ENCODE measurements around the gene SRRM5.
"Not testable (repeated sequence)": the region's sequence is repeated elsewhere in the genome, so short reads cannot be mapped to it uniquely, and the experiment has no call there.

The SRRM5 gene

DNA sequence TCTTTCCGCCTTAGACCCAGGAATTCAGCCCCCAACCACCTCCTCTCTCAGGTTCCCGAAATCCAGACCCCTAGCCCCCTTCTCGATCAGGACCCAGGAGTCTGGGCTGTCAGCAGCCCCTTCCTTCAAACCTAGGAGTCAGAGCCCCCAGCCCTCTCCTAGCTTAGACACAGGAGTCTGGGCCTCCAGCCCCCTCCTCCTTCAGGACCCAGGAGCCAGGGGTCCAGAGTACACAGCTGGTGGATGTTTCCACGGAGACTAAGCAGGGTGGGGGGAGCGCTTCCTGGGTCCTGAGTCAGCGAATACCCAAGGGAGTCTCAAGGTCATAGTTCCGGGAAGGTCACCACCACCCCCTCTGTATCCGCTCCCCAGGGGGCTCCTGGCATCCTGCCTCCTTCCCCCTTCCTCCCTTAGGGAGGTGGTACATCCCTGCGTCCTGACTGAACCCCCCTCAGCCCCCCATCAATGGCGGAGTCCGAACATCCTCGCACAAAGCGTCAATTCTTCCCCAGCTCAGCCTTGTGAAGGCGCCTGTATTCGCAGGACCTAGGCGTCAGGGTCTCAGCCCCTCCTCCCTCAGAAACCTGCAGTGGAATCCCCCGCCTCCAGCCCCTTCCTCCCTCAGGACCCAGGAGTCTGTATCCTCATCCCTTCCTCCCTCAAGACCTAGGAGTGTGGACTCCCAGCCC is 23.1 kb downstream of the SRRM5 start:
- TF ChIP-seq CTCF (conservative IDR thresholded peaks at IDR 0.05; ENCODE audit: low read depth, low read length): no peak
- DNase-seq (ENCODE audit: low read depth): no peak
- H3K4me3 ChIP-seq (ENCODE audit: low read length): peak overlapping the region; percentile 51

DNA sequence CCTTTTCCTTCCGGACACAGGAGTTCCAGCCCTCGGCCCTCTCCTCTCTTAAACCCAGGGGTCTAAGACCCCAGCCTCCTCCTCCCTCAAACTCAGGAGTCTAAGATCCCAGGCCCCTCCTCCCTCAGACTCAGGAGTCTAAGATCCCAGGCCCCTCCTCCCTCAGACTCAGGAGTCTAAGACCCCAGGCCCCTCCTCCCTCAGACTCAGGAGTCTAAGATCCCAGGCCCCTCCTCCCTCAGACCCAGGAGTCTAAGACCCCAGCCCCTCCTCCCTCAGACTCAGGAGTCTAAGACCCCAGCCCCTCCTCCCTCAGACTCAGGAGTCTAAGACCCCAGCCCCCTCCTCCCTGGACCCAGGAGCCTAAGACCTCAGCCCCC is 23.7 kb downstream of the SRRM5 start:
- H3K4me3 ChIP-seq (ENCODE audit: low read length): peak overlapping the region; percentile 51
- not testable (repeated sequence) for DNase-seq (ENCODE audit: low read depth)

DNA sequence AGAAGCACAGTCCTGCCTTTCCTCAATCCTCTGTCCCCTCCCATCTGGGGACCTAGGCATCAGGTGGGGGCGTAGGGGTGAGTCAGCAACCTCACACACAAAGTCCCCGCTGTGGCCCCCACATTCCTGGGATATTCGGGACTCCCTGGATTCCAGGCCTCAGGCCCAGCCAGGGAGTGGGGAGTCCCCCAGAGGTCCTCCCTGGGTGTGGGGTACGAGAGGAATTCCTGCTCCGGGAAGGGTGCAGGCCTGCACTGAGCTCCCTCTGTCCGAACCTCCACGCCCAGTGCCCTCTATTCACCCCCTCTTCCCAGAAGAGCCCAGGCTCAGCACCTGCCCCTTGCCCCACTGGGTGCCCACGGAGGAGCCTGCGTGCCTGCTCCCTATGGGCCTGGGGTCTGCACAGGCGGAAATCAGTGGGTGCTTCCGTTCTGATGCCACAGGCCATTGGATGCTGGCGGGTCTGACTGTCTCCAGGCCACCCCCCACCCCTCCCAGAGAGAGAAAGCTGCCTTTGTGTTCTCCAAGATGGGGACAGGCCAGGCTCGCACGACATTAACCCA is 24.3 kb downstream of the SRRM5 start:
- H3K4me3 ChIP-seq (ENCODE audit: low read length): peak overlapping the region; percentile 3
- DNase-seq (ENCODE audit: low read depth): peak; percentile 51
- no peak for TF ChIP-seq CTCF (conservative IDR thresholded peaks at IDR 0.05; ENCODE audit: low read depth, low read length)

GRCh38 chr19:43638214-43638994 is 26.5 kb downstream of the SRRM5 start:
- DNase-seq (ENCODE audit: low read depth): no peak
- TF ChIP-seq CTCF (conservative IDR thresholded peaks at IDR 0.05; ENCODE audit: low read depth, low read length): no peak
- H3K4me3 ChIP-seq (ENCODE audit: low read length): peak overlapping the region; percentile 70

GRCh38 chr19:43638995-43639518 is 27.2 kb downstream of the SRRM5 start:
- DNase-seq (ENCODE audit: low read depth): no peak
- TF ChIP-seq CTCF (conservative IDR thresholded peaks at IDR 0.05; ENCODE audit: low read depth, low read length): no peak

DNA sequence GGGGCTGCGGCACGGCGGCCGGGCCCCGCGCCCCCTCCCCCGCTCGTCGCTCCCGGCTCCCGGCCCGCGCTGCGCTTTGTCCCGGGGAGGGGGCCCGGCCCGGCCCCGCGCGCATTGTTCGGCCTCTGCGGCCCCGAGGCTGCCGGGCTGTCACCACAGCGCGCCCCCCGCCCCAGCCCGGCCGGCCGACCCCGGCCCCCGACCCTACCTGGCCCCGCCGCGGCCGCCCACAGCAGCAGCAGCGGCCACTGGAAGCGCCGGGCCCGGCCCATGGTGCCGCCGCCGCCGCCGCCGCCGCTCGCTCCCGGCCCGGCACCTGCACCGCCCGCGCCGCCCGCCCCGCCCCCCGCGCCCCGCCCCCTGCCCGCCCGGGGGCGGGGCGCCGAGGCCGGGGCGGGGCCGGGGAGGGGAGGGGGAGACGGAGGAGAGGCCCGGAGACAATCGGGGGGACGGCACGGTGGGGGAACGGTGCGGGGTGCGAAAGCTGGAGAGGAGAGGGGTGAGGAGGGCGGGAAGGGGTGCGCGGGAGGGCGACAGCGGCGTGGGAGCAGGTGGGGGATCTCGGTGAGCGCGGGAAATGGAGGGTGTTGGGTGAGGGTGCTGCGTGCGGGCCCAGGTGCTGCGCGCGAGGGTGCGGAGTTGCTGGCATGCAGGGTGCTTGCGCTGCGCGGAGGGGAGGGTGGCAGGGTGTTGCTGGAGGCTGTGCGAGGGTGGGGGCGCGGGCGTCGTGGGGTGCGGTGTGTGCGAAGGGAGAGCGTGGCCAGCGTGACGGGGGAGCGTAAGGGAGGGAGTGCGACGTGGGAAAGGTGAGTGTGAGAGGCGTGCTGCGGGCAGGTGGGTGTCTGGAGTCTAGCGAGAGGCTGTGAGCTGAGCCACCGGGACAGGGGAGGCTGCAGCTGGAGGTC is 27.9 kb downstream of the SRRM5 start, which contains the start of gene CADM4:
TSS of gene CADM4 (minus strand) at position 332 of the 905 bp plus-strand sequence. CDS start at position 272, 60 bp downstream.
- peak within 1 kb of the TSS; percentile 70 for H3K4me3 ChIP-seq (ENCODE audit: low read length)

More at GRCh38 chr19:43638995-43639518, 27.2 kb downstream of the SRRM5 start:
- H3K4me3 ChIP-seq (ENCODE audit: low read length): peak overlapping the region; percentile 70

More for the DNA sequence above, 27.9 kb downstream of the SRRM5 start, which contains the start of gene CADM4:
- no peak for TF ChIP-seq CTCF (conservative IDR thresholded peaks at IDR 0.05; ENCODE audit: low read depth, low read length)
- DNase-seq (ENCODE audit: low read depth): no peak

All from retinal pigment epithelial cell (primary cell).